HG03139 (cell line): Measurements from ENCODE around the gene RBP5.

Experiments
- ATAC-seq: cut with Tn5 transposase; IDR thresholded peaks from one replicate; pipeline ENCODE4 v1.9.1; 2021; ENCODE audit not compliant: unreplicated experiment

Gene RBP5

GRCh38 chr12:7102582-7102981 is 26.1 kb downstream of the RBP5 start:
- ATAC-seq: no peak

- no peak for ATAC-seq
These were observed 27.0 kb downstream of the RBP5 start for GRCh38 chr12:7101694-7102131.

GRCh38 chr12:7101047-7101693 is 27.5 kb downstream of the RBP5 start:
- ATAC-seq: no peak

GRCh38 chr12:7100239-7100638 is 28.4 kb downstream of the RBP5 start:
- no peak for ATAC-seq

- no peak for ATAC-seq
These were observed 29.2 kb downstream of the RBP5 start for GRCh38 chr12:7099290-7099996.

GRCh38 chr12:7096979-7097378 is 31.7 kb downstream of the RBP5 start:
- ATAC-seq: no peak

- no peak for ATAC-seq
These were observed 32.4 kb downstream of the RBP5 start for GRCh38 chr12:7096006-7096932.

- no peak for ATAC-seq
These were observed 34.8 kb downstream of the RBP5 start for GRCh38 chr12:7093892-7094291.

- no peak for ATAC-seq
These were observed 35.2 kb downstream of the RBP5 start for GRCh38 chr12:7093486-7093885.

- no peak for ATAC-seq
These were observed 35.7 kb downstream of the RBP5 start for GRCh38 chr12:7092986-7093460.

- ATAC-seq: no peak
These were observed 36.3 kb downstream of the RBP5 start, which contains the start of gene C1R for GRCh38 chr12:7092229-7092985. Gene C1R (minus strand): TSS chr12:7092445. CDS start chr12:7092388, 57 bp downstream.

- ATAC-seq: no peak
These were observed 36.9 kb downstream of the RBP5 start for GRCh38 chr12:7091660-7092228.

GRCh38 chr12:7091171-7091570 is 37.5 kb downstream of the RBP5 start:
- ATAC-seq: no peak

- no peak for ATAC-seq
These were observed 38.3 kb downstream of the RBP5 start for GRCh38 chr12:7090222-7090998.

- no peak for ATAC-seq
These were observed 39.4 kb downstream of the RBP5 start for GRCh38 chr12:7089196-7089871.

GRCh38 chr12:7083125-7083524 is 45.6 kb downstream of the RBP5 start:
- ATAC-seq: no peak

- ATAC-seq: no peak
These were observed 47.7 kb downstream of the RBP5 start for GRCh38 chr12:7081037-7081436.

GRCh38 chr12:7079826-7080125 is 48.9 kb downstream of the RBP5 start:
- ATAC-seq: no peak

GRCh38 chr12:7078163-7078562 is 50.5 kb downstream of the RBP5 start:
- ATAC-seq: no peak
